Activated T-cell treated with anti-CD3 and anti-CD28 coated beads, Interleukin-2, amount 50 U/mL, for 4 hours (primary cell): ENCODE data around the gene MYO15B. TPM values are rescaled to one million over a fixed set of nuclear protein-coding genes. Genes with fewer than 3 reads are reported as not detected.

Experiments
- ATAC-seq, 2 donors: fragments of 200-7000 bp; cut with Tn5 transposase; one replicate each; pipeline ENCODE4 v1.10.0; 2021
- DNase-seq: peaks from one replicate; pipeline ENCODE4 v3.0.0-alpha.2; 2020
- H3K27me3 Mint-ChIP-seq: one replicate; pipeline ENCODE4 v1.8.0; 2021; ENCODE audit warnings: low read depth, mixed read lengths
- H3K36me3 Mint-ChIP-seq: one replicate; pipeline ENCODE4 v1.8.0; 2022; ENCODE audit warnings: mixed read lengths; ENCODE audit not compliant: insufficient read depth
- H3K4me1 Mint-ChIP-seq: one replicate; pipeline ENCODE4 v1.8.0; 2021; ENCODE audit warnings: low read depth, mixed read lengths
- H3K4me3 Mint-ChIP-seq: one replicate; pipeline ENCODE4 v1.8.0; 2021; ENCODE audit warnings: mild to moderate bottlenecking, moderate library complexity, mixed read lengths
- H3K9me3 Mint-ChIP-seq: one replicate; pipeline ENCODE4 v1.8.0; 2021; ENCODE audit warnings: mixed read lengths
- total RNA-seq, 3 donors: library from RNA; stranded (reverse); gene quantifications; one replicate each; pipeline ENCODE4 v1.2.1, GENCODE V29; 2021

The MYO15B gene
- total RNA-seq, 3 donors from 2014 or later = 9.3 to 29.6 (median 14.0) TPM

- peaks cover 2% of the 10 kb centered on the region for H3K4me1 Mint-ChIP-seq
- no peaks in the 10 kb centered on the region for H3K9me3 Mint-ChIP-seq
- no peak overlapping the region for H3K4me3 Mint-ChIP-seq
- H3K27me3 Mint-ChIP-seq = no peaks in the 10 kb centered on the region
- DNase-seq (no peak), ATAC-seq (no peak)
- H3K36me3 Mint-ChIP-seq = peaks cover 2% of the 10 kb centered on the region
Observed at GRCh38 chr17:75553295-75554110, 34.1 kb upstream of the MYO15B start.

GRCh38 chr17:75555679-75556153 is 31.9 kb upstream of the MYO15B start:
- no peaks in the 10 kb centered on the region for H3K27me3 Mint-ChIP-seq
- ATAC-seq (no peak), DNase-seq (no peak)
- no peaks in the 10 kb centered on the region for H3K9me3 Mint-ChIP-seq
- H3K4me1 Mint-ChIP-seq = peaks cover 2% of the 10 kb centered on the region
- H3K36me3 Mint-ChIP-seq = no peaks in the 10 kb centered on the region
- no peak overlapping the region for H3K4me3 Mint-ChIP-seq

DNA sequence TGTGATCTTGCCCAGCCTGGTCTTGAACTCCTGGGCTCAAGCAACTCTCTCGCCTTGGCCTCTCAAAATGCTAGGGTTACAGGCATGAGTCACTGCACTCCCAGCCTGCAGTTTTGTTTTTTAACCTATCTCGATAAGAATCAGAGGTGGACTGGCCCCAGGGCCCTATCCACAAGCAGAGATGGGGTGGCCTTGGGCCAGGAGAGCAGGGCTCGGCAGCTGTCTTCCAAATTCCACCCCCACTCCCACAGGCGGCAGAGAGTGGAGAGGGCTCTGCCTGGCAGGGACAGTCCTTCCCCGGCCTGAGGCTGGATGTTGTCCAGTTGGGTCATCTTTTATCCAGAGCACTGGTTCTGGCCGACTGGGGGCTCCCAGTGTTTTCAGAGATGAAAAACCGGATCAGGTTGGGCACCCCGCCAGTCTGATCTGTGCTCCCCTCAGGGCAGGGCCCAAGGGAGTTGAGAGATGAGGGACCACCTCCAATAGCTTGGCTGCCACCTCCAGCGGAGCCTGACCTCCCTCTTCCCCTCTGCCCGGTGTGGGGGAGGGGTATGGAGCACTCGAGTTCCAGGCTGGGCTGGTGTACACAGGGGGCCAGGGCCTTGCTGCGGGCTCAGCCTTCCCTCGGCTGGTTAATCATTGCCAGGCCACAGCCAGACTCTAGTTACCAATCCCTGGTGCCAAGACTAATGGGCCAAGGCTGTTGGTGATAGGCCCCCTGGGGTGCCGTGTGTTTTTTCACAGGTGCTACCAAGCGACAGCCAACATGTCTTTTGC is 30.3 kb upstream of the MYO15B start:
- H3K4me3 Mint-ChIP-seq = no peak overlapping the region
- no peak for ATAC-seq
- no peak for DNase-seq
- peaks cover under 1% of the 10 kb centered on the region for H3K36me3 Mint-ChIP-seq
- no peaks in the 10 kb centered on the region for H3K27me3 Mint-ChIP-seq
- H3K4me1 Mint-ChIP-seq = no peaks in the 10 kb centered on the region
- no peaks in the 10 kb centered on the region for H3K9me3 Mint-ChIP-seq

DNA sequence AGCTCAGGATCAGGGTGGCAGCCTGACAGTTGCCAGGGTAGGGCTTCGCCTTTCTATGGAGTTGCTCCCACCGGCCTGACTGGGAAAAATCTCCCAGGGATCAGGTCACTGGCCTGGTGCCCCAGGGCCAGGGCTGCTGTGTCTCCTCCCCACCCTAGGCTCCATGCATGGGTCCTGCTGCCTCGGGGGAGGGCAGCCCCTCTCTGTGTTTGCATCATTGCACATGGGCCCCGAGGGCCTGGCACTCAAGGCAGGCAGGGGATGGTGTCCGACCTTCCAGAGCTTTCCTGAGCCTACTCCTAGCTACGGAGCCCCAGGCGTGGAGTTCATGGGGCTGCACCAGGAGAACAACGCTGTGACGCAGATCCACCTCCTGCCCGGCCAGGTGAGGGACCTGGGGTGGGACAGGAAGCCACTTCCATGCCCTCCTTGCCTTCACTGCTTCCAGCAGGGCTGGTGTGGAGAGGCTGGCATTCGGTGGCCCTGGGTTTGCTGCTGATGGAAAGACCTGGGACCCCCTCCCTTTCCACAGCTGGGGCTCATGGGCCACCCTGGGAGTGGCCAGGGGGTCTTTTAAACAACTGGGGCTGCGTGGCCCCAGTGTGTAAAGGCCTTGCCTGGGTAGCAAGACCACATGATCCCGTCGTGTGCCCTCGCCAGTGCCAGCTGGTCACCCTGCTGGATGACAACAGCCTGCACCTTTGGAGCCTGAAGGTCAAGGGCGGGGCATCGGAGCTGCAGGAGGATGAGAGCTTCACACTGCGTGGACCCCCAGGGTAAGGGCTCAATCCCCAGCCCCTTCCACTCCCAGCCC is 29.5 kb upstream of the MYO15B start:
- Mint-ChIP-seq H3K36me3 (peaks cover 3% of the 10 kb centered on the region), H3K27me3 (no peaks in the 10 kb centered on the region), H3K4me1 (no peaks in the 10 kb centered on the region), H3K4me3 (no peak overlapping the region), H3K9me3 (no peaks in the 10 kb centered on the region)
- DNase-seq (no peak), ATAC-seq (no peak)

DNA sequence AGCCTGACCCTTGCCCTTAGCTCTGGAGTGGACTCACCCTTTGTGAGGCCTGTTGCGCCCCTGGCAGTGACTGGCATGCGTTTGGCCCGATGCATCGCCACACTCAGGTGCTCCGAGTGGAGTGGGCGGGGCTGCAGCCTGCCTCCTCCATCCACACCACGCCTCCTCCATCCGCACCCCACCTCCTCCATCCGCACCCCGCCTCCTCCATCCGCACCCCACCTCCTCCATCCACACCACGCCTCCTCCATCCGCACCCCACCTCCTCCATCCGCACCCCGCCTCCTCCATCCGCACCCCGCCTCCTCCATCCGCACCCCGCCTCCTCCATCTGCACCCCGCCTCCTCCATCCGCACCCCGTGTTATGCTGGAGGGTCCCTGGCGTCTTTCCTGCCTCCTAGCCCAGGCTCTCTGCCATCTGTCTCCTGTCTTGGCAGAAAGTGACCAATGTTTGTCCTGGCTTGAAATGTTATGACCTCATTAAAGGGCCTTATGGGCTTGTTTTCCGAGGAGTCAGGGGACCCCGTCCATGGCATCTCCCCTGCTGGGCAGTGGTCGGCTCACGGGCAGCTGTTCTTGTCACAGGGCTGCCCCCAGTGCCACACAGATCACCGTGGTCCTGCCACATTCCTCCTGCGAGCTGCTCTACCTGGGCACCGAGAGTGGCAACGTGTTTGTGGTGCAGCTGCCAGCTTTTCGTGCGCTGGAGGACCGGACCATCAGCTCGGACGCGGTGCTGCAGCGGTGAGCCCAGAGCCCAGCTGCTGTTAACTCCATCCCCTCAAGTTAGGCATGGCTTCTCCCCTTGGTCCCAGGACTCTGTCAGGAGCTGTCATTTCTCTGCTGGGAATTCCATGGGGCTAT is 28.7 kb upstream of the MYO15B start:
- ATAC-seq (no peak), DNase-seq (no peak)
- H3K27me3 Mint-ChIP-seq = no peaks in the 10 kb centered on the region
- H3K36me3 Mint-ChIP-seq = peaks cover 3% of the 10 kb centered on the region
- H3K4me3 Mint-ChIP-seq = no peak overlapping the region
- H3K9me3 Mint-ChIP-seq = no peaks in the 10 kb centered on the region
- no peaks in the 10 kb centered on the region for H3K4me1 Mint-ChIP-seq

DNA sequence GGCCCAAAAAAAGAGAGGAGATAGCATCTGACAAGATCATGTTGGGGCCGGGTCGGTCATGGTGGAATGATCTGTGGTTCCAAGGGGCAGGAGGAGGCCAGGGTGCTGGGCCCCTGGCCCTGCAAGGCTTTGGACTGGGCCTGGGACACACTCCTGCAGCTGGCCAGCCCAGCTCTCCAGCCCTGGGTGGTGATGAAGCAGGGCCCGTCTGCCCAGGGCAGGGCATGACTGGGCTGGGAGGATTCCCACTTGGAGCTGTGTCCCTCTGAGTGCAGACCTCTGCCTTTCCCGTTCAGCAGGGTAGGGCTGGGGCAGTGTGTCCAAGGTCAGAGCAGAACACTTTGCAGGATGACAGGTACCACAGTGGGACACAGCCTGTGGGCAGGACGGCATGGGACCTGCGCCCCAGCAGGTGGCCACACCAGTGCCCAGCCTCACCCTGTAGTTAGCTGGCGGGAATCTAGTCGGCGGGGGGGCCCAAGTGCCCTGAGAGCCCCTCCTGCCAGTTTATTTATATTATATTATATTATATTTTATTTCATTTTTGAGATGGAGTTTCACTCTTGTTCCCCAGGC is 27.6 kb upstream of the MYO15B start:
- H3K4me3 Mint-ChIP-seq = no peak overlapping the region
- no peaks in the 10 kb centered on the region for H3K4me1 Mint-ChIP-seq

GRCh38 chr17:75561927-75562603 is 25.5 kb upstream of the MYO15B start:
- H3K27me3 Mint-ChIP-seq = no peaks in the 10 kb centered on the region
- H3K36me3 Mint-ChIP-seq = peaks cover 12% of the 10 kb centered on the region
- ATAC-seq = no peak

More for the DNA sequence above, 27.6 kb upstream of the MYO15B start:
- ATAC-seq (no peak), DNase-seq (no peak)
- Mint-ChIP-seq H3K36me3 (peaks cover 3% of the 10 kb centered on the region), H3K27me3 (no peaks in the 10 kb centered on the region), H3K9me3 (no peaks in the 10 kb centered on the region)

DNA sequence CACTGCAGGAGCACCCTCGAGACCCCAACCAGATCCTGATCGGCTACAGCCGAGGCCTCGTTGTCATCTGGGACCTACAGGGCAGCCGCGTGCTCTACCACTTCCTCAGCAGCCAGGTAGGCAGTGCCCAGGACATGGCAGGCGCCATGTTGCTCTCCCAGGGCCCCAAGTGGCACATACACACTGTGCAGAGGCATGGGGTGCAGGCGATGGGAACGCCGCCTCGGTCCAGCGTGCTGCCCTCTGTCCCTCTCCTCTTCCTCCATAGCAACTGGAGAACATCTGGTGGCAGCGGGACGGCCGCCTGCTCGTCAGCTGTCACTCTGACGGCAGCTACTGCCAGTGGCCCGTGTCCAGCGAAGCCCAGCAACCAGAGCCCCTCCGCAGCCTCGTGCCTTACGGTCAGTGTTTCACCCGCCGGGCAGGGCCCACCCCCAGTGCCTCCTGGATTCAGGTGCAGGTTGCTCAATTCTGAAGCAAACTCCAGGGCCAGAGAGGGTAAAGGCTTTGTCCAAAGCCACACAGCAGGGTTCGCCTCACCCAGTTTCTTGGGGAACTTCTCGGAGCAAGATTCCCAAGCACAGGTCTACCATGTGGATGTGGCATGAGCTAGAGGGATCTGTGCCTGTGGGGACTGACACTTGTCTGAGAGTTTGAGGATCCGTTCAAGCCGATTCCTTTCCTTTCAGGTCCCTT is 24.4 kb upstream of the MYO15B start:
- no peaks in the 10 kb centered on the region for H3K4me1 Mint-ChIP-seq

More at GRCh38 chr17:75561927-75562603, 25.5 kb upstream of the MYO15B start:
- no peaks in the 10 kb centered on the region for H3K4me1 Mint-ChIP-seq
- H3K9me3 Mint-ChIP-seq = no peaks in the 10 kb centered on the region
- DNase-seq = no peak
- H3K4me3 Mint-ChIP-seq = no peak overlapping the region

GRCh38 chr17:75564195-75564594 is 23.4 kb upstream of the MYO15B start:
- Mint-ChIP-seq H3K4me3 (no peak overlapping the region), H3K9me3 (no peaks in the 10 kb centered on the region), H3K36me3 (peaks cover 12% of the 10 kb centered on the region), H3K4me1 (no peaks in the 10 kb centered on the region), H3K27me3 (no peaks in the 10 kb centered on the region)
- no peak for ATAC-seq
- DNase-seq = no peak

More for the DNA sequence above, 24.4 kb upstream of the MYO15B start:
- no peaks in the 10 kb centered on the region for H3K9me3 Mint-ChIP-seq
- H3K4me3 Mint-ChIP-seq = no peak overlapping the region
- ATAC-seq (no peak), DNase-seq (no peak)
- H3K36me3 Mint-ChIP-seq = peaks cover 12% of the 10 kb centered on the region
- no peaks in the 10 kb centered on the region for H3K27me3 Mint-ChIP-seq

DNA sequence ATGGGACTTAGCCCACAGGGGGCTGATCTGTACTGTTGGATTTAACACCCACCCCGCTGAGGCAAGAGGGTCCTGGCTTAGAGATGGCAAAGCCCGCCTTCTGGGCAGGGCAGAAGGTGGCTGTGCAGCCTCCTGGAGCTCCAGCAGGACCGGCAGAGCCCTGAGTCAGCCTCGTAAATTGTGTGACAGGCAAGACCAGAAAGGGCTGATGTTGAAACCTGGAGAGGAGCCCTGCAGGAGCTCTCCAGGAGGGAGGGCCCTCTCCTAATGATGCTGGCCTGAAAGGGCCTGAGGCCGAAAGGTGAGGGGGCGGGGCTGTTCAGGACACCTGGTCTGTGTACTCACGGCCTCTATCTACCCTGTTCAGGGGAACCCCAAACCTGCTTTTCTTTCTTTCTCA is 22.5 kb upstream of the MYO15B start:
- H3K4me3 Mint-ChIP-seq = no peak overlapping the region
- H3K36me3 Mint-ChIP-seq = peaks cover 12% of the 10 kb centered on the region
- no peaks in the 10 kb centered on the region for H3K27me3 Mint-ChIP-seq
- no peaks in the 10 kb centered on the region for H3K9me3 Mint-ChIP-seq
- DNase-seq = no peak
- no peaks in the 10 kb centered on the region for H3K4me1 Mint-ChIP-seq
- no peak for ATAC-seq

DNA sequence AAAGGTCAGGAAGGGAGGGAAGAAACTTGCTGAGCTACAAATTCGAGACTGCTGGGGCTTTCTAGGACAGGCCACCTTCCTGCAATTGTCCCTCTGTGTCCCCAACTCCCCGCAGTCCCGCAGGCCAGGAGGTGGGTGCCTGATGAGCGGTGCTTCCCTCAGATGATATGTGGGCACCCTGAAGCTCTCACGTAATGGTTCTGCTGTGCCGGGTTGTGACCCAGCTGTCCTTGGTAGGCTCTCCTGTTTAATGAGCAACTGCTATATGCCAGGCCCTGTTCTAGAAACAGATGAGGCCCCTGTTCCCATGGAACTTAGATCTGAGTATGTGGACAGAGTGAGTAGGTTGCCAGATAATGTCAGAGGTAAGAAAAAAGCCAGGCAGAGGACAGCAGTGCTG is 22.0 kb upstream of the MYO15B start:
- DNase-seq = no peak
- ATAC-seq = no peak
- Mint-ChIP-seq H3K9me3 (no peaks in the 10 kb centered on the region), H3K36me3 (peaks cover 12% of the 10 kb centered on the region), H3K4me3 (no peak overlapping the region), H3K27me3 (no peaks in the 10 kb centered on the region), H3K4me1 (no peaks in the 10 kb centered on the region)

DNA sequence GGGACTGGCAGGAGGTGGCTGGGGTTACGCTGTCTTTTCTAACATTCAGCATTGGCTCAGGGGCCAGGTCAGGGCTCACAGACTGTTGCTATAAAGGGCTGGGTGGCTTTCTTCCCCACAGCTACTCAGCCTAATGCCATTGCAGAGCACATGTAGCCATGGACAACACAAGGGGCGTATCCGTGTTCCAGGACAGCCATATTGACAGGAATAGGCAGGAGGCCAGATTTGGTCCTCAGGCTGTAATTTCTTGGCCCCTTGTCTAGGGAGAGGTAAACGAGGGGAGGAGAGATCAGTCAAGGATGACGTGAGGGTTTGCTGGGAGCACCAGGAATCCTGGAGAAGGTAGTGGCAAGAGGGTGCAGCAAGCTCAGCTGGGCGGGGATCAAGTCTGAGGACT is 21.2 kb upstream of the MYO15B start:
- no peaks in the 10 kb centered on the region for H3K4me1 Mint-ChIP-seq
- no peaks in the 10 kb centered on the region for H3K27me3 Mint-ChIP-seq
- H3K36me3 Mint-ChIP-seq = peaks cover 12% of the 10 kb centered on the region
- H3K4me3 Mint-ChIP-seq = no peak overlapping the region
- no peaks in the 10 kb centered on the region for H3K9me3 Mint-ChIP-seq
- ATAC-seq (no peak), DNase-seq (no peak)
